Epithelial cell of proximal tubule (primary cell): ENCODE results near the gene BTN1A1. TPM values are rescaled to one million over a fixed set of nuclear protein-coding genes. Genes with fewer than 3 reads are reported as not detected.

Experiments
- DNase-seq: peaks from one replicate; pipeline ENCODE4 v3.0.0-alpha.2; 2011; ENCODE audit warnings: low read depth
- H3K4me3 ChIP-seq: 2 replicates; pipeline ENCODE4 v1.5.1; 2011; ENCODE audit warnings: low read depth, mild to moderate bottlenecking, low read length
- CTCF ChIP-seq: conservative IDR thresholded peaks from 2 replicates; pipeline ENCODE4 v1.5.1; 2012; ENCODE audit warnings: low read depth, mild to moderate bottlenecking, low read length
- total RNA-seq: library from RNA; depleted of rRNA; stranded (reverse); fragments of >200 nt; gene quantifications from 2 replicates; pipeline ENCODE4 v1.2.3, GENCODE V29; 2015

Gene BTN1A1
- total RNA-seq, 1 donor from 2014 or later = not detected

- no peak for TF ChIP-seq CTCF
- H3K4me3 ChIP-seq = no peak overlapping the region
- DNase-seq = no peak
Observed at GRCh38 chr6:26524722-26525370, 24.7 kb downstream of the BTN1A1 start.

GRCh38 chr6:26525838-26526237 lies 25.7 kb downstream of the BTN1A1 start:
- no peak overlapping the region for H3K4me3 ChIP-seq
- TF ChIP-seq CTCF = no peak
- no peak for DNase-seq

- no peak for TF ChIP-seq CTCF
- DNase-seq = no peak
- H3K4me3 ChIP-seq = no peak overlapping the region
Observed at GRCh38 chr6:26526928-26527327, 26.8 kb downstream of the BTN1A1 start.

GRCh38 chr6:26530203-26530602 lies 30.1 kb downstream of the BTN1A1 start:
- no peak for DNase-seq
- H3K4me3 ChIP-seq = no peak overlapping the region
- no peak for TF ChIP-seq CTCF

- no peak overlapping the region for H3K4me3 ChIP-seq
- TF ChIP-seq CTCF = no peak
- no peak for DNase-seq
Observed at GRCh38 chr6:26531897-26532296, 31.8 kb downstream of the BTN1A1 start.

- TF ChIP-seq CTCF = no peak
- H3K4me3 ChIP-seq = peak overlapping the region; percentile 67
- DNase-seq = no peak
Observed at GRCh38 chr6:26532699-26533531, 32.8 kb downstream of the BTN1A1 start.
